Fibroblast of skin of right quadriceps (primary cell): ENCODE measurements around the gene ADAMTSL1.

Experiments used
- DNase-seq: peaks from one replicate; pipeline ENCODE4 v3.0.0-alpha.2; 2013

Gene ADAMTSL1

GRCh38 chr9:18614651-18615050 is 140.7 kb downstream of the ADAMTSL1 start:
- no peak for DNase-seq

GRCh38 chr9:18616976-18617375 is 143.0 kb downstream of the ADAMTSL1 start:
- DNase-seq: no peak

GRCh38 chr9:18617759-18618158 is 143.8 kb downstream of the ADAMTSL1 start:
- no peak for DNase-seq

- no peak for DNase-seq
Observed at GRCh38 chr9:18618862-18619261, 144.9 kb downstream of the ADAMTSL1 start.

- no peak for DNase-seq
Observed at GRCh38 chr9:18622186-18622836, 148.4 kb downstream of the ADAMTSL1 start.

GRCh38 chr9:18623221-18624079 is 149.5 kb downstream of the ADAMTSL1 start:
- DNase-seq: peak; percentile 15

- no peak for DNase-seq
Observed at GRCh38 chr9:18626046-18626698, 152.2 kb downstream of the ADAMTSL1 start.

- DNase-seq: no peak
Observed at GRCh38 chr9:18629136-18629535, 155.2 kb downstream of the ADAMTSL1 start.

GRCh38 chr9:18632632-18633403 is 158.9 kb downstream of the ADAMTSL1 start:
- DNase-seq: peak; percentile 80

- DNase-seq: no peak
Observed at GRCh38 chr9:18636781-18637180, 162.8 kb downstream of the ADAMTSL1 start.

GRCh38 chr9:18638371-18639249 is 164.7 kb downstream of the ADAMTSL1 start:
- peak; percentile 53 for DNase-seq

GRCh38 chr9:18639911-18640310 is 166.0 kb downstream of the ADAMTSL1 start:
- DNase-seq: no peak

GRCh38 chr9:18658804-18659705 is 185.1 kb downstream of the ADAMTSL1 start:
- peak; percentile 83 for DNase-seq

- DNase-seq: no peak
Observed at GRCh38 chr9:18660001-18660400, 186.0 kb downstream of the ADAMTSL1 start.

- no peak for DNase-seq
Observed at GRCh38 chr9:18662320-18662719, 188.4 kb downstream of the ADAMTSL1 start.

GRCh38 chr9:18665947-18666346 is 192.0 kb downstream of the ADAMTSL1 start:
- no peak for DNase-seq

GRCh38 chr9:18666348-18666747 is 192.4 kb downstream of the ADAMTSL1 start:
- DNase-seq: peak; percentile 25

- peak; percentile 35 for DNase-seq
Observed at GRCh38 chr9:18666986-18667772, 193.2 kb downstream of the ADAMTSL1 start.

- no peak for DNase-seq
Observed at GRCh38 chr9:18668944-18669343, 195.0 kb downstream of the ADAMTSL1 start.

- no peak for DNase-seq
Observed at GRCh38 chr9:18672706-18673105, 198.8 kb downstream of the ADAMTSL1 start.
